ENCODE data around the gene EHD2. TPM values are rescaled to one million over a fixed set of nuclear protein-coding genes. Genes with fewer than 3 reads are reported as not detected.
A peak's percentile ranks its signal among the peaks of the same experiment; 100 is the strongest.

The EHD2 gene
- polyA plus RNA-seq, 3 donors, result not detected

- intact Hi-C loops (cut with micrococcal nuclease), result loop anchor here (2.0 to 10.0 kb wide), 4 partner anchors 29 to 467 kb away; partner anchors contain the start of genes EHD2 (in 1 of the 2), INAFM1 (in 1 of the 2) and NAPA (in 1 of the 2)
- peaks cover 0 to under 1% of the 10 kb centered on the region in 2 donors for H3K36me3 Mint-ChIP-seq
- Histone ChIP-seq H3K4me2 (replicated peaks; ENCODE audit: extremely low read depth, low read length, poor library complexity, severe bottlenecking) (no peak overlapping the region), H3K27ac (ENCODE audit: low read depth in 1 of 2, low read length in 2 of 2) (no peak overlapping the region), H3K27me3 (ENCODE audit: control insufficient read depth in 2 of 2, insufficient read depth in 2 of 2, low read length in 2 of 2) (no peaks in the 10 kb centered on the region), H3K4me3 (replicated peaks in 1 of 3; ENCODE audit: low read depth in 2 of 3, low read length in 3 of 3) (no peak overlapping the region), H4K20me1 (ENCODE audit: insufficient read depth, low read length) (peaks cover 1% of the 10 kb centered on the region), H3K9ac (ENCODE audit: insufficient read depth, low read length, poor library complexity, severe bottlenecking) (no peak overlapping the region), H3K36me3 (replicated peaks in 1 of 2; ENCODE audit: control insufficient read depth in 1 of 2, insufficient read depth in 2 of 2, low read length in 2 of 2) (peaks cover 0 to under 1% of the 10 kb centered on the region in 2 donors), H3K79me2 (ENCODE audit: insufficient read depth, low read length) (peaks cover 12% of the 10 kb centered on the region), H3K4me1 (ENCODE audit: control insufficient read depth in 1 of 2, insufficient read depth in 2 of 2, low read length in 2 of 2) (peaks cover 34 to 43% of the 10 kb centered on the region in 2 donors), H2AFZ (ENCODE audit: insufficient read depth, low read depth, low read length, poor library complexity, severe bottlenecking) (no peak overlapping the region), H3K9me3 (replicated peaks in 1 of 2; ENCODE audit: control insufficient read depth in 1 of 2, insufficient read depth in 1 of 2, low read length in 2 of 2) (no peaks in the 10 kb centered on the region)
- no peak overlapping the region for H3K4me3 Mint-ChIP-seq
- H3K27me3 Mint-ChIP-seq (ENCODE audit: low read depth in 3 of 3), result peaks cover 3 to 7% (median 4%) of the 10 kb centered on the region in 3 donors
- no peak for TF ChIP-seq CTCF (IDR thresholded peaks at IDR 0.05)
- 81% methylated on average over 15 of the region's 15 CpGs for WGBS (ENCODE audit: insufficient coverage)
- H3K4me1 Mint-ChIP-seq, result peaks cover 28% of the 10 kb centered on the region
- peaks cover 0 to 2% (median 0%) of the 10 kb centered on the region in 7 donors for H3K9me3 Mint-ChIP-seq
- no peak for DNase-seq
- peak overlapping the region in 5 of 7 donors; percentile 1 to 91 (median 62) for H3K27ac Mint-ChIP-seq
Measured at GRCh38 chr19:47741544-47742140, 28.4 kb downstream of the EHD2 start.

- Histone ChIP-seq H3K4me1 (ENCODE audit: control insufficient read depth in 1 of 2, insufficient read depth in 2 of 2, low read length in 2 of 2) (peaks cover 34 to 46% of the 10 kb centered on the region in 2 donors), H3K4me3 (replicated peaks in 1 of 3; ENCODE audit: low read depth in 2 of 3, low read length in 3 of 3) (peak overlapping the region in 1 of 3 experiments; percentile 71), H4K20me1 (ENCODE audit: insufficient read depth, low read length) (peaks cover 9% of the 10 kb centered on the region), H3K27ac (ENCODE audit: low read depth in 1 of 2, low read length in 2 of 2) (peak overlapping the region; percentile 61 to 74), H3K9ac (ENCODE audit: insufficient read depth, low read length, poor library complexity, severe bottlenecking) (peak overlapping the region; percentile 61), H3K4me2 (replicated peaks; ENCODE audit: extremely low read depth, low read length, poor library complexity, severe bottlenecking) (peak overlapping the region; percentile 70), H3K79me2 (ENCODE audit: insufficient read depth, low read length) (peaks cover 22% of the 10 kb centered on the region), H3K36me3 (replicated peaks in 1 of 2; ENCODE audit: control insufficient read depth in 1 of 2, insufficient read depth in 2 of 2, low read length in 2 of 2) (peaks cover 0 to 9% of the 10 kb centered on the region in 2 donors), H2AFZ (ENCODE audit: insufficient read depth, low read depth, low read length, poor library complexity, severe bottlenecking) (peak overlapping the region; percentile 78), H3K9me3 (replicated peaks in 1 of 2; ENCODE audit: control insufficient read depth in 1 of 2, insufficient read depth in 1 of 2, low read length in 2 of 2) (no peaks in the 10 kb centered on the region), H3K27me3 (ENCODE audit: control insufficient read depth in 2 of 2, insufficient read depth in 2 of 2, low read length in 2 of 2) (no peaks in the 10 kb centered on the region)
- peaks cover 3 to 7% (median 4%) of the 10 kb centered on the region in 3 donors for H3K27me3 Mint-ChIP-seq (ENCODE audit: low read depth in 3 of 3)
- WGBS (ENCODE audit: insufficient coverage), result 100% methylated on average over 2 of the region's 13 CpGs
- peaks cover 31% of the 10 kb centered on the region for H3K4me1 Mint-ChIP-seq
- no peak for DNase-seq
- H3K27ac Mint-ChIP-seq, result peak overlapping the region in 6 of 7 donors; percentile 50 to 94 (median 79)
- H3K9me3 Mint-ChIP-seq, result peaks cover 0 to 2% (median 0%) of the 10 kb centered on the region in 7 donors
- intact Hi-C loops (cut with micrococcal nuclease), result loop anchor here (2.0 to 10.0 kb wide), 4 partner anchors 30 to 468 kb away; partner anchors contain the start of genes EHD2 (in 1 of the 2), INAFM1 (in 1 of the 2) and NAPA (in 1 of the 2)
- H3K36me3 Mint-ChIP-seq, result peaks cover 6 to 9% of the 10 kb centered on the region in 2 donors
- no peak for TF ChIP-seq CTCF (IDR thresholded peaks at IDR 0.05)
- H3K4me3 Mint-ChIP-seq, result peak overlapping the region; percentile 77 to 88
Measured at GRCh38 chr19:47742634-47743033, 29.4 kb downstream of the EHD2 start.
